ENCODE measurements around the gene KNSTRN. TPM values are rescaled to one million over a fixed set of nuclear protein-coding genes. Genes with fewer than 3 reads are reported as not detected.

The KNSTRN gene
- total RNA-seq, 4 donors from 2014 or later: 216 to 342 (median 251) TPM

- intact Hi-C loops (cut with DNase I): no loop called here
- WGBS, 2 donors: 67 to 69% methylated on average over 5 of the region's 7 CpGs
- no peak for DNase-seq
Observed at GRCh38 chr15:40339621-40339945, 42.9 kb upstream of the KNSTRN start.

GRCh38 chr15:40340038-40340739 lies 42.3 kb upstream of the KNSTRN start:
- Histone ChIP-seq H3K4me3 (replicated peaks in 1 of 3) (peak overlapping the region; percentile 2 to 52 (median 48)), H3K36me3 (peaks cover 13 to 15% of the 10 kb centered on the region in 2 donors), H3K27me3 (no peaks in the 10 kb centered on the region), H3K27ac (peak overlapping the region; percentile 97 to 99 (median 99)), H3K9me3 (no peaks in the 10 kb centered on the region), H3K4me1 (peaks cover 75 to 98% of the 10 kb centered on the region in 2 donors)
- peak; percentile 93 to 94 for DNase-seq
- WGBS, 2 donors: 14 to 18% methylated on average over 10 to 13 of the region's 14 CpGs
- TF ChIP-seq POLR2A (IDR thresholded peaks at IDR 0.05) (peak in 1 of 2 donors; percentile 60), CTCF (IDR thresholded peaks at IDR 0.05) (no peak)
- intact Hi-C loops (cut with DNase I): no loop called here

More at GRCh38 chr15:40339621-40339945, 42.9 kb upstream of the KNSTRN start:
- Histone ChIP-seq H3K36me3 (peaks cover 19% of the 10 kb centered on the region in 2 donors), H3K27ac (peak overlapping the region; percentile 97 to 99 (median 99)), H3K4me1 (peaks cover 75 to 98% of the 10 kb centered on the region in 2 donors), H3K27me3 (no peaks in the 10 kb centered on the region), H3K4me3 (replicated peaks in 1 of 3) (peak overlapping the region; percentile 2 to 52 (median 48)), H3K9me3 (no peaks in the 10 kb centered on the region)
- TF ChIP-seq POLR2A (IDR thresholded peaks at IDR 0.05): no peak
- TF ChIP-seq CTCF (IDR thresholded peaks at IDR 0.05): peak in 4 of 6 experiments; percentile 9 to 20 (median 12)

DNA sequence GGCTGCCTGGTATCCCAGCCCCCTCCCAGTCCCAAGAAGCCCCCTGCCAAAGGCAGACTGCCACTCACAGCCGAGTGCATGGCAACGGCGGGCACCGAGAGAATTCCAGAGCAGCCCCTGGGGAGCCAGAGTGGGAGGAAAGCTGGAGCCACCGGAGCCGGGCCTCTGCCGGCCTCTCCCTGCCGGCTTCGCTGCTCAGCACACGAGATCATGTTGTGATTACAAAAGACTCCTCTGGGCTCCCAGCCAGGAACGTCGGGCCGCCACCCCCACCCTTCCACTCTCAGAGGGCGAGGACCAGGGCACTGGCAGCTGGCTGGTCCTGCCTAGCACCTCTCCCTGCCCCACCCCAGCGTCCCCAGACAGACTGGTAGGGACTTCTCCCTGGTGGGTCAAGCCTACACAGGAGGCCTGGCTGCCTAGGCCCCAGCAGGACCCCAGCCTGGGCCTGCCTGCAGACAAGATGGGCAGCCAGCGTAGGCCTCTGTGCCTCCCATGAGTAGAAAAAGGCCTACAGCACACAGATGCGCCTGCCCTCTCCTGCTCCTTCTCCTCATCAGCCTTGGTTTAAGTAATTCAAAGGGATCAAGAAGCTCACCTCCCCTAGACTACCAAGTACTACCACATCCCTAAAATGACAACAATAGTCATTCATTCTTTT lies 41.7 kb upstream of the KNSTRN start, which contains the start of gene CCDC9B:
Gene CCDC9B (minus strand): TSS at position 200 of the 661 bp plus-strand sequence. CDS start 120 bp downstream, at position 80.
- 14 to 67% methylated on average over 3 to 13 of the region's 17 CpGs for WGBS, 2 donors
- peak within 1 kb of the TSS; percentile 2 to 52 (median 48) for H3K4me3 ChIP-seq (replicated peaks in 1 of 3)
- no peaks in the 10 kb centered on the region for H3K27me3 ChIP-seq
- H3K9me3 ChIP-seq: no peaks in the 10 kb centered on the region
- H3K27ac ChIP-seq: peak within 1 kb of the TSS; percentile 97 to 99 (median 99)
- peak; percentile 98 to 99 for DNase-seq
- intact Hi-C loops (cut with DNase I): no loop called here
- H3K36me3 ChIP-seq: peaks cover 7 to 10% of the 10 kb centered on the region in 2 donors
- H3K4me1 ChIP-seq: peaks cover 75 to 98% of the 10 kb centered on the region in 2 donors
- TF ChIP-seq CTCF (IDR thresholded peaks at IDR 0.05): no peak
- TF ChIP-seq POLR2A (IDR thresholded peaks at IDR 0.05): peak in 1 of 2 donors; percentile 93

GRCh38 chr15:40342416-40343320 lies 39.9 kb upstream of the KNSTRN start:
- Histone ChIP-seq H3K27ac (peak overlapping the region; percentile 7 to 99 (median 49)), H3K36me3 (no peaks in the 10 kb centered on the region), H3K9me3 (no peaks in the 10 kb centered on the region), H3K4me1 (peaks cover 70 to 90% of the 10 kb centered on the region in 2 donors), H3K4me3 (replicated peaks in 1 of 3) (no peak overlapping the region), H3K27me3 (no peaks in the 10 kb centered on the region)
- DNase-seq: peak; percentile 38 to 39
- no peak for TF ChIP-seq CTCF (IDR thresholded peaks at IDR 0.05)
- TF ChIP-seq POLR2A (IDR thresholded peaks at IDR 0.05): peak in 1 of 2 donors; percentile 27
- 63 to 72% methylated on average over 7 of the region's 7 CpGs for WGBS, 2 donors
- intact Hi-C loops (cut with DNase I): no loop called here

Measured in thyroid gland (tissue), 4 donors.